H9 (cell line): ENCODE results near the gene TSPAN13. TPM values are rescaled to one million over a fixed set of nuclear protein-coding genes. Genes with fewer than 3 reads are reported as not detected.

Source experiments
- DNase-seq: peaks from one replicate; pipeline ENCODE4 v3.0.0-alpha.2; 2017
- H2AFZ ChIP-seq: one replicate; pipeline ENCODE4 v1.6.1; 2013; ENCODE audit warnings: mild to moderate bottlenecking, low read length, control low read depth, moderate library complexity
- H2AK5ac ChIP-seq: 2 replicates; pipeline ENCODE4 v1.6.1; 2013; ENCODE audit warnings: low read length, control low read depth, mixed read lengths; ENCODE audit not compliant: insufficient read length
- H2BK120ac ChIP-seq: one replicate; pipeline ENCODE4 v1.6.1; 2013; ENCODE audit warnings: low read depth, mild to moderate bottlenecking, low read length, control low read depth, inconsistent platforms; ENCODE audit not compliant: poor library complexity, severe bottlenecking
- H2BK12ac ChIP-seq: 2 replicates; pipeline ENCODE4 v1.6.1; 2013; ENCODE audit warnings: low read length, control low read depth, mixed read lengths, low read depth; ENCODE audit not compliant: insufficient read length
- H2BK15ac ChIP-seq: 2 replicates; pipeline ENCODE4 v1.6.1; 2013; ENCODE audit warnings: low read depth, low read length, control low read depth
- H2BK20ac ChIP-seq: one replicate; pipeline ENCODE4 v1.6.1; 2013; ENCODE audit warnings: low read depth, mild to moderate bottlenecking, low read length, control low read depth, inconsistent platforms; ENCODE audit not compliant: poor library complexity, severe bottlenecking
- H2BK5ac ChIP-seq: 2 replicates; pipeline ENCODE4 v1.6.1; 2013; ENCODE audit warnings: low read length, control low read depth, mixed read lengths; ENCODE audit not compliant: insufficient read length
- H3K14ac ChIP-seq: 2 replicates; pipeline ENCODE4 v1.6.1; 2013; ENCODE audit warnings: low read length, control low read depth; ENCODE audit not compliant: insufficient read depth
- H3K18ac ChIP-seq: 2 replicates; pipeline ENCODE4 v1.6.1; 2013; ENCODE audit warnings: low read depth, mild to moderate bottlenecking, mixed read lengths, low read length, control low read depth; ENCODE audit not compliant: insufficient read length
- H3K23ac ChIP-seq: 2 replicates; pipeline ENCODE4 v1.6.1; 2013; ENCODE audit warnings: low read length, control low read depth, mixed read lengths, low read depth; ENCODE audit not compliant: insufficient read length
- H3K23me2 ChIP-seq: 2 replicates; pipeline ENCODE4 v1.6.1; 2013; ENCODE audit warnings: low read depth, mild to moderate bottlenecking, mixed read lengths, low read length, control low read depth; ENCODE audit not compliant: insufficient read length, poor library complexity, severe bottlenecking
- H3K27ac ChIP-seq: 2 replicates; pipeline ENCODE4 v1.5.1; 2013; ENCODE audit warnings: low read length, control low read depth, mixed read lengths, low read depth; ENCODE audit not compliant: insufficient read length
- H3K27me3 ChIP-seq: 2 replicates; pipeline ENCODE4 v1.6.1; 2013; ENCODE audit warnings: low read length, control low read depth, inconsistent platforms; ENCODE audit not compliant: insufficient read depth
- H3K4ac ChIP-seq: 2 replicates; pipeline ENCODE4 v1.6.1; 2013; ENCODE audit warnings: low read depth, mild to moderate bottlenecking, control low read depth, inconsistent platforms, low read length, moderate library complexity
- H3K4me1 ChIP-seq: 2 replicates; pipeline ENCODE4 v1.6.1; 2013; ENCODE audit warnings: low read length, control low read depth, inconsistent platforms; ENCODE audit not compliant: insufficient read depth
- H3K4me2 ChIP-seq: 2 replicates; pipeline ENCODE4 v1.6.1; 2013; ENCODE audit warnings: low read length, control low read depth, mixed read lengths; ENCODE audit not compliant: insufficient read length, insufficient read depth
- H3K56ac ChIP-seq: 2 replicates; pipeline ENCODE4 v1.6.1; 2013; ENCODE audit warnings: low read depth, mild to moderate bottlenecking, mixed read lengths, low read length, control low read depth; ENCODE audit not compliant: insufficient read length
- H3K79me1 ChIP-seq: 2 replicates; pipeline ENCODE4 v1.6.1; 2013; ENCODE audit warnings: low read depth, mild to moderate bottlenecking, moderate library complexity, low read length, control low read depth, inconsistent platforms; ENCODE audit not compliant: insufficient read depth, poor library complexity, severe bottlenecking
- H3K79me2 ChIP-seq: 2 replicates; pipeline ENCODE4 v1.6.1; 2013; ENCODE audit warnings: low read length, control low read depth, inconsistent platforms; ENCODE audit not compliant: insufficient read depth
- H3K9ac ChIP-seq: 2 replicates; pipeline ENCODE4 v1.6.1; 2013; ENCODE audit warnings: low read length, control low read depth, mixed read lengths; ENCODE audit not compliant: insufficient read length; ENCODE audit errors: extremely low read depth
- H3K9me3 ChIP-seq: one replicate; pipeline ENCODE4 v1.6.1; 2013; ENCODE audit warnings: low read depth, low read length, inconsistent platforms; ENCODE audit not compliant: control insufficient read depth
- H3T11ph ChIP-seq: one replicate; pipeline ENCODE4 v1.6.1; 2013; ENCODE audit warnings: mild to moderate bottlenecking, low read length, control low read depth, inconsistent platforms
- H4K20me1 ChIP-seq: one replicate; pipeline ENCODE4 v1.6.1; 2013; ENCODE audit not compliant: control insufficient read depth, insufficient read length, insufficient read depth
- H4K5ac ChIP-seq: 2 replicates; pipeline ENCODE4 v1.6.1; 2013; ENCODE audit warnings: low read depth, mild to moderate bottlenecking, mixed read lengths, low read length, control low read depth; ENCODE audit not compliant: insufficient read length
- H4K8ac ChIP-seq: replicated peaks from 2 replicates; pipeline ENCODE4 v1.6.1; 2013; ENCODE audit warnings: low read length, control low read depth, mixed read lengths, low read depth; ENCODE audit not compliant: insufficient read length
- H4K91ac ChIP-seq: 2 replicates; pipeline ENCODE4 v1.6.1; 2013; ENCODE audit warnings: low read depth, mild to moderate bottlenecking, moderate library complexity, mixed read lengths, low read length, control low read depth; ENCODE audit not compliant: insufficient read length
- H3K27ac Mint-ChIP-seq, 3 experiments: 2 replicates in 2 of 3; 3 replicates in 1 of 3; pipeline ENCODE4 v1.8.0; 2020 to 2021; ENCODE audit warnings: mixed read lengths in 3 of 3, mild to moderate bottlenecking in 1 of 3, moderate library complexity in 1 of 3
- H3K27me3 Mint-ChIP-seq: 2 replicates; pipeline ENCODE4 v1.8.0; 2021; ENCODE audit warnings: low read depth, mild to moderate bottlenecking, moderate library complexity, mixed read lengths
- H3K36me3 Mint-ChIP-seq, 3 experiments: 2 replicates in 2 of 3; 3 replicates in 1 of 3; pipeline ENCODE4 v1.8.0; 2020 to 2021; ENCODE audit warnings: low read depth in 3 of 3, mixed read lengths in 3 of 3; ENCODE audit not compliant: insufficient read depth in 1 of 3
- H3K4me1 Mint-ChIP-seq, 2 experiments: 2 replicates each; pipeline ENCODE4 v1.8.0; 2020; ENCODE audit warnings: mixed read lengths in 2 of 2
- H3K4me3 Mint-ChIP-seq, 2 experiments: 2 replicates in 1 of 2; 3 replicates in 1 of 2; pipeline ENCODE4 v1.8.0; 2020 to 2021; ENCODE audit warnings: mild to moderate bottlenecking in 2 of 2, mixed read lengths in 2 of 2, moderate library complexity in 1 of 2
- H3K9me3 Mint-ChIP-seq, 2 experiments: 2 replicates in 1 of 2; 3 replicates in 1 of 2; pipeline ENCODE4 v1.8.0; 2020; ENCODE audit warnings: mild to moderate bottlenecking in 2 of 2, mixed read lengths in 2 of 2, moderate library complexity in 1 of 2
- WGBS: extraction: QIAGEN DNeasy Blood & Tissue Kit; methylation state at CpG from one replicate; pipeline ENCODE4 v1.1.7; 2013; ENCODE audit warnings: missing lambda C conversion rate, low lambda C conversion rate, mixed read lengths; ENCODE audit not compliant: insufficient read length; ENCODE audit errors: extremely low coverage; 5-methylcytosine and 5-hydroxymethylcytosine counted together
- total RNA-seq: library from RNA; stranded (reverse); gene quantifications from 2 replicates; pipeline ENCODE4 v1.2.1, GENCODE V29; 2021
- TF ChIP-seq, protein P1 (sequence below): fragments of 200-600 bp; sonication (generic); conservative IDR thresholded peaks from 3 replicates; pipeline ENCODE4 v1.8.0; 2021; ENCODE audit warnings: antibody characterized with exemption, mild to moderate bottlenecking

TSPAN13 gene
- total RNA-seq, 1 experiment from 2014 or later: 18.7 TPM

DNA sequence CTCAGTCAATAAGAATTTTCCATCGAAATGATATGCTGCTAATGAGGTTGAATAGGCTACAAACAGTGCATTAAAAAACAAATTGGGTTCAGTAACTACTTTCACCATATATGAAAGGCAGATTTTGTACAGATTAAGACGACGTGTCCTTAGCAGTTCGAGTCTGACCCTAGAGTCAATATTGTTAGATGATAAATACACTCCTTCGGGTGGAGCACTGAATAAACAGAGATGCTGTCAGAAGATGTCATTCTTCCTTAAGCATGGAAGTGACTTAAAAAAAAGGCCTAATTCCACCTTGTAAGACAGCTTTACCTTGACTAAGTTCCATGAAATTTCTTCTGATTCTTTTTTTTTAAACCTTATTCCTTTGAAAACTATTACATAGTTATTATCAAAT is 57.0 kb downstream of the TSPAN13 start:
- Histone ChIP-seq H3K79me1 (no peaks in the 10 kb centered on the region), H2BK20ac (no peak overlapping the region), H3K79me2 (no peaks in the 10 kb centered on the region), H2BK120ac (no peak overlapping the region), H3K23me2 (no peaks in the 10 kb centered on the region), H3K18ac (no peak overlapping the region), H3K4ac (no peak overlapping the region), H3K9ac (no peak overlapping the region), H2AK5ac (no peak overlapping the region), H2AFZ (no peak overlapping the region), H4K8ac (no peak overlapping the region), H3K9me3 (no peaks in the 10 kb centered on the region), H4K5ac (no peak overlapping the region), H3K56ac (no peak overlapping the region), H3K23ac (no peak overlapping the region), H3K27ac (no peak overlapping the region), H3T11ph (no peak overlapping the region), H3K4me1 (no peaks in the 10 kb centered on the region), H3K27me3 (no peaks in the 10 kb centered on the region), H4K91ac (no peak overlapping the region), H2BK15ac (no peak overlapping the region), H2BK12ac (no peak overlapping the region), H3K4me2 (no peak overlapping the region), H3K14ac (no peak overlapping the region), H2BK5ac (no peak overlapping the region), H4K20me1 (no peaks in the 10 kb centered on the region)
- H3K4me3 Mint-ChIP-seq: no peak overlapping the region
- no peaks in the 10 kb centered on the region for H3K9me3 Mint-ChIP-seq
- H3K27me3 Mint-ChIP-seq: no peaks in the 10 kb centered on the region
- no peak for DNase-seq
- H3K27ac Mint-ChIP-seq: no peak overlapping the region
- WGBS: no CpG with 5 or more reads among the region's 5 CpGs
- TF ChIP-seq, protein P1, sequence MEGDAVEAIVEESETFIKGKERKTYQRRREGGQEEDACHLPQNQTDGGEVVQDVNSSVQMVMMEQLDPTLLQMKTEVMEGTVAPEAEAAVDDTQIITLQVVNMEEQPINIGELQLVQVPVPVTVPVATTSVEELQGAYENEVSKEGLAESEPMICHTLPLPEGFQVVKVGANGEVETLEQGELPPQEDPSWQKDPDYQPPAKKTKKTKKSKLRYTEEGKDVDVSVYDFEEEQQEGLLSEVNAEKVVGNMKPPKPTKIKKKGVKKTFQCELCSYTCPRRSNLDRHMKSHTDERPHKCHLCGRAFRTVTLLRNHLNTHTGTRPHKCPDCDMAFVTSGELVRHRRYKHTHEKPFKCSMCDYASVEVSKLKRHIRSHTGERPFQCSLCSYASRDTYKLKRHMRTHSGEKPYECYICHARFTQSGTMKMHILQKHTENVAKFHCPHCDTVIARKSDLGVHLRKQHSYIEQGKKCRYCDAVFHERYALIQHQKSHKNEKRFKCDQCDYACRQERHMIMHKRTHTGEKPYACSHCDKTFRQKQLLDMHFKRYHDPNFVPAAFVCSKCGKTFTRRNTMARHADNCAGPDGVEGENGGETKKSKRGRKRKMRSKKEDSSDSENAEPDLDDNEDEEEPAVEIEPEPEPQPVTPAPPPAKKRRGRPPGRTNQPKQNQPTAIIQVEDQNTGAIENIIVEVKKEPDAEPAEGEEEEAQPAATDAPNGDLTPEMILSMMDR: no peak
- H3K4me1 Mint-ChIP-seq: peaks cover 1 to 3% of the 10 kb centered on the region in 2 experiments; a peak in 2 of 4 replicates
- H3K36me3 Mint-ChIP-seq: no peaks in the 10 kb centered on the region
